Measurements from ENCODE around the gene SLC35F4. TPM values are rescaled to one million over a fixed set of nuclear protein-coding genes. Genes with fewer than 3 reads are reported as not detected.

SLC35F4 gene
- total RNA-seq (not detected), polyA plus RNA-seq (not detected), total RNA-seq (0 to 0.07 (median 0) reads per million in 6 experiments)

GRCh38 chr14:57865403-57866198 is at the start of gene SLC35F4:
TSS of gene SLC35F4 (minus strand) at chr14:57866092.
- DNase-seq: no peak
- no peak within 1 kb of the TSS for H3K4me3 Mint-ChIP-seq
- POLR2A ChIA-PET: no interaction called here
- H3K27ac Mint-ChIP-seq: peak within 1 kb of the TSS in 1 of 10 donors; percentile 18
- H3K36me3 Mint-ChIP-seq: no peaks in the 10 kb centered on the region
- H3K9me3 Mint-ChIP-seq: peaks cover 0 to 3% (median 0%) of the 10 kb centered on the region in 9 donors
- H3K27me3 Mint-ChIP-seq: peaks cover 20 to 40% (median 32%) of the 10 kb centered on the region in 5 donors
- H3K4me1 Mint-ChIP-seq: no peaks in the 10 kb centered on the region
- ATAC-seq: no peak

- Mint-ChIP-seq H3K4me3 (no peak overlapping the region), H3K4me1 (no peaks in the 10 kb centered on the region), H3K9me3 (peaks cover 0 to 9% (median 0%) of the 10 kb centered on the region in 9 donors), H3K27me3 (peaks cover 0 to 17% (median 4%) of the 10 kb centered on the region in 5 donors), H3K36me3 (no peaks in the 10 kb centered on the region), H3K27ac (no peak overlapping the region)
- POLR2A ChIA-PET: no interaction called here
- ATAC-seq: no peak
- no peak for DNase-seq
Measured at GRCh38 chr14:57909626-57910025, 43.7 kb upstream of the SLC35F4 start.

GRCh38 chr14:57903954-57904353 is 38.1 kb upstream of the SLC35F4 start:
- no peak overlapping the region for H3K27ac Mint-ChIP-seq
- H3K4me3 Mint-ChIP-seq: no peak overlapping the region
- DNase-seq: no peak
- peaks cover 0 to 9% (median 4%) of the 10 kb centered on the region in 9 donors for H3K9me3 Mint-ChIP-seq
- peaks cover 0 to 13% (median 5%) of the 10 kb centered on the region in 5 donors for H3K27me3 Mint-ChIP-seq
- H3K36me3 Mint-ChIP-seq: no peaks in the 10 kb centered on the region
- H3K4me1 Mint-ChIP-seq: no peaks in the 10 kb centered on the region
- no peak for ATAC-seq
- POLR2A ChIA-PET: no interaction called here

GRCh38 chr14:57898837-57899572 is 33.1 kb upstream of the SLC35F4 start:
- POLR2A ChIA-PET: no interaction called here
- Mint-ChIP-seq H3K36me3 (no peaks in the 10 kb centered on the region), H3K27ac (no peak overlapping the region), H3K9me3 (peaks cover 0 to 11% (median 0%) of the 10 kb centered on the region in 9 donors), H3K27me3 (peaks cover 3 to 21% (median 12%) of the 10 kb centered on the region in 5 donors), H3K4me1 (no peaks in the 10 kb centered on the region), H3K4me3 (no peak overlapping the region)
- DNase-seq: no peak
- no peak for ATAC-seq

GRCh38 chr14:57897144-57897748 is 31.4 kb upstream of the SLC35F4 start:
- Mint-ChIP-seq H3K9me3 (peaks cover 0 to 11% (median 0%) of the 10 kb centered on the region in 9 donors), H3K27me3 (peaks cover 3 to 21% (median 12%) of the 10 kb centered on the region in 5 donors), H3K36me3 (no peaks in the 10 kb centered on the region), H3K27ac (no peak overlapping the region), H3K4me3 (no peak overlapping the region), H3K4me1 (no peaks in the 10 kb centered on the region)
- POLR2A ChIA-PET: no interaction called here
- DNase-seq: no peak
- ATAC-seq: no peak

- peaks cover 0 to 10% (median 0%) of the 10 kb centered on the region in 5 donors for H3K27me3 Mint-ChIP-seq
- ATAC-seq (no peak), DNase-seq (no peak)
- no peaks in the 10 kb centered on the region for H3K36me3 Mint-ChIP-seq
- POLR2A ChIA-PET: no interaction called here
- H3K27ac Mint-ChIP-seq: no peak overlapping the region
- no peaks in the 10 kb centered on the region for H3K4me1 Mint-ChIP-seq
- no peak overlapping the region for H3K4me3 Mint-ChIP-seq
- no peaks in the 10 kb centered on the region for H3K9me3 Mint-ChIP-seq
Measured at GRCh38 chr14:57889245-57889644, 23.4 kb upstream of the SLC35F4 start.

- no peaks in the 10 kb centered on the region for H3K4me1 Mint-ChIP-seq
- H3K4me3 Mint-ChIP-seq: no peak overlapping the region
- no peaks in the 10 kb centered on the region for H3K36me3 Mint-ChIP-seq
- no peak overlapping the region for H3K27ac Mint-ChIP-seq
- peaks cover 6 to 14% (median 10%) of the 10 kb centered on the region in 5 donors for H3K27me3 Mint-ChIP-seq
- POLR2A ChIA-PET: no interaction called here
- ATAC-seq (no peak), DNase-seq (no peak)
- peaks cover 0 to 8% (median 3%) of the 10 kb centered on the region in 9 donors for H3K9me3 Mint-ChIP-seq
Measured at GRCh38 chr14:57884175-57884574, 18.3 kb upstream of the SLC35F4 start.

GRCh38 chr14:57883061-57883460 is 17.2 kb upstream of the SLC35F4 start:
- DNase-seq: no peak
- no peak overlapping the region for H3K4me3 Mint-ChIP-seq
- no peak overlapping the region for H3K27ac Mint-ChIP-seq
- peaks cover 0 to 6% (median 0%) of the 10 kb centered on the region in 3 donors for H3K36me3 Mint-ChIP-seq
- POLR2A ChIA-PET: no interaction called here
- ATAC-seq: no peak
- no peaks in the 10 kb centered on the region for H3K4me1 Mint-ChIP-seq
- peaks cover 7 to 14% (median 10%) of the 10 kb centered on the region in 5 donors for H3K27me3 Mint-ChIP-seq
- peaks cover 5 to 15% (median 9%) of the 10 kb centered on the region in 9 donors for H3K9me3 Mint-ChIP-seq

GRCh38 chr14:57879516-57879915 is 13.6 kb upstream of the SLC35F4 start:
- POLR2A ChIA-PET: no interaction called here
- no peak overlapping the region for H3K4me3 Mint-ChIP-seq
- DNase-seq: no peak
- no peaks in the 10 kb centered on the region for H3K4me1 Mint-ChIP-seq
- H3K27me3 Mint-ChIP-seq: peaks cover 0 to 14% (median 10%) of the 10 kb centered on the region in 5 donors
- peaks cover 6 to 22% (median 12%) of the 10 kb centered on the region in 9 donors for H3K9me3 Mint-ChIP-seq
- H3K27ac Mint-ChIP-seq: peak overlapping the region in 1 of 10 donors; percentile 2
- no peak for ATAC-seq
- H3K36me3 Mint-ChIP-seq: peaks cover 0 to 8% (median 0%) of the 10 kb centered on the region in 3 donors

- no peaks in the 10 kb centered on the region for H3K4me1 Mint-ChIP-seq
- H3K9me3 Mint-ChIP-seq: peaks cover 6 to 22% (median 12%) of the 10 kb centered on the region in 9 donors
- DNase-seq (no peak), ATAC-seq (no peak)
- H3K36me3 Mint-ChIP-seq: peaks cover 0 to 8% (median 0%) of the 10 kb centered on the region in 3 donors
- POLR2A ChIA-PET: no interaction called here
- no peak overlapping the region for H3K27ac Mint-ChIP-seq
- no peak overlapping the region for H3K4me3 Mint-ChIP-seq
- peaks cover 7 to 17% (median 7%) of the 10 kb centered on the region in 5 donors for H3K27me3 Mint-ChIP-seq
Measured at GRCh38 chr14:57875985-57876384, 10.1 kb upstream of the SLC35F4 start.

- Mint-ChIP-seq H3K4me3 (no peak overlapping the region), H3K4me1 (no peaks in the 10 kb centered on the region), H3K27ac (no peak overlapping the region), H3K36me3 (peaks cover 0 to 8% (median 0%) of the 10 kb centered on the region in 3 donors), H3K27me3 (peaks cover 3 to 23% (median 8%) of the 10 kb centered on the region in 5 donors), H3K9me3 (peaks cover 6 to 22% (median 10%) of the 10 kb centered on the region in 9 donors)
- POLR2A ChIA-PET: no interaction called here
- no peak for ATAC-seq
- no peak for DNase-seq
Measured at GRCh38 chr14:57875296-57875695, 9.4 kb upstream of the SLC35F4 start.

GRCh38 chr14:57871459-57872080 is 5.7 kb upstream of the SLC35F4 start:
- H3K4me1 Mint-ChIP-seq: no peaks in the 10 kb centered on the region
- peaks cover 0 to 3% (median 0%) of the 10 kb centered on the region in 9 donors for H3K9me3 Mint-ChIP-seq
- no peak for DNase-seq
- H3K4me3 Mint-ChIP-seq: no peak overlapping the region
- peaks cover 11 to 43% (median 15%) of the 10 kb centered on the region in 5 donors for H3K27me3 Mint-ChIP-seq
- no peak overlapping the region for H3K27ac Mint-ChIP-seq
- POLR2A ChIA-PET: no interaction called here
- H3K36me3 Mint-ChIP-seq: no peaks in the 10 kb centered on the region
- no peak for ATAC-seq
